Left renal cortex interstitium (tissue), 4 donors: ENCODE measurements around the gene HNRNPUL2. TPM values are rescaled to one million over a fixed set of nuclear protein-coding genes. Genes with fewer than 3 reads are reported as not detected.

Experiments used
- DNase-seq, 4 donors: peaks; one replicate each; pipeline ENCODE4 v3.0.0-alpha.2; 2013; ENCODE audit warnings: low read depth in 4 of 4, low spot score in 2 of 4, missing footprints in 1 of 4
- polyA plus RNA-seq, 4 donors: library from polyadenylated mRNA; unstranded; fragments of 120-200 nt; gene quantifications; one replicate each; pipeline ENCODE4 v1.2.1, GENCODE V29; 2013; ENCODE audit not compliant: insufficient read length in 4 of 4

Gene HNRNPUL2
- polyA plus RNA-seq, 4 donors = 75.9 to 91.8 (median 81.6) TPM

DNA sequence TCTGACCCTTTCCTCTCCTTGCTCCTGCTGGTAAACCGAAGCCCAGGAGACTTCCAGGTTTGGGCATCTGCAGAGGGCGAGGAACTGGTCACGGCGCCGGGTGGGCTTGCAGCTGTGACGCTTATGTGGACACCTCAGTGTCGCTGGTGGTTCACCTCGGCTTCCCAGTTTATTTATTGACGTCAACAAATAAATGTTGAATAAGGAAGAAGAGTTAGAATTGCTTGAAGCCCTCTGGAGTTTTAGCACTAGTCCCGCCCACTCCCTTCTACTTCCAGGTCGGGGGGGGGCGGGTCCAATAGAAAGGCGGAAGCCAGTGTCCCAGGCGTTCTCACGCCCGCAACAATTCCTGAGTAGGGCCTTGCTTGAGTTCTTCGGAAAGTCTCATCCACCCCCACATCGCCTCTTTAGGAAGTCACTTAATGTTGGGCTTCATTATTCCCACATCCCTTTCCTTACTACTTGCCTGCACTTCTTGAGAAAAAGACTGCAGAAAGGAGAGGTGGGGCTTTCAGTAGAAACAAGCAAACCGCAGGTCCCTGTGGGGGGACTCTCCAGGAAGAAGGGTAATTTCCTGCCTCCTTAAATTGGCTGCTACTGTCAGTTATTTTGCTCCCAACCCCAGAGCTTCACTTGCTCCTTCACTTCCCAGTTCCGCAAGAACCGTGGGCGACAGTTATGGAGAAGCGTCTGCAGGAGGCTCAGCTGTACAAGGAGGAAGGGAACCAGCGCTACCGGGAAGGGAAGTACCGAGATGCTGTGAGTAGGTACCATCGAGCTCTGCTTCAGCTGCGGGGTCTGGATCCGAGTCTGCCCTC is 1.1 kb upstream of the HNRNPUL2 start, which contains the start of gene TTC9C:
TSS of gene TTC9C (plus strand) at position 316 of the 818 bp plus-strand sequence. CDS start at position 679, 363 bp downstream.
- peak in 2 of 4 donors; percentile 80 to 82 for DNase-seq

DNA sequence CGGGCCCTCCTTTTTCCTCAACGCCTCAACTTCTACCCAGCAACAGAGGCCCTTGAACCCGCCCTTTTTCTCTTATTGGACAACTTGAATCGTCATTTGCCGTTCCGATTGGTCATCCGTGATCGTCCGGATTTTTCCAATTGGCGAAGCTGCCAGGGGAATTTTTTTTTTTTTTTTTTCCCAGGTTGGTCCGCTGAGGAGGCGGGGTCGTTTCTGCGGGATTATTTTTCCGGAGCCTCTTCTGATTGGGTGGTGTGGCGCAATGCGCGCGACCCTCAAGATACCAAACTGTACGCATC is 564 bp upstream of the HNRNPUL2 start:
- peak in 3 of 4 donors; percentile 97 to 98 (median 98) for DNase-seq

DNA sequence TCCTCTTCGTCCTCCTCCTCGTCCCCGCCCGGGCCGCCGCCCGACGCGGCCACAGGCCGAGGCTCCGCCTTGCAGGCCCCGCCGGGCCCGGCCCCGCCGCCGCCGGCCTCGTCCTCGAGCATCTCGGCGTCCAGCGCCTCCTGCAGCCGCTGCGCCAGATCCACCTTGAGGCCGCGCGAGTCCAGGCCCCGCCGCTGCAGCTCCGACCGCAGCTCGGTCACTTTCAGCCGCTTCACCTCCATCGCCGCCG is 417 bp downstream of the HNRNPUL2 start:
- no peak for DNase-seq

DNA sequence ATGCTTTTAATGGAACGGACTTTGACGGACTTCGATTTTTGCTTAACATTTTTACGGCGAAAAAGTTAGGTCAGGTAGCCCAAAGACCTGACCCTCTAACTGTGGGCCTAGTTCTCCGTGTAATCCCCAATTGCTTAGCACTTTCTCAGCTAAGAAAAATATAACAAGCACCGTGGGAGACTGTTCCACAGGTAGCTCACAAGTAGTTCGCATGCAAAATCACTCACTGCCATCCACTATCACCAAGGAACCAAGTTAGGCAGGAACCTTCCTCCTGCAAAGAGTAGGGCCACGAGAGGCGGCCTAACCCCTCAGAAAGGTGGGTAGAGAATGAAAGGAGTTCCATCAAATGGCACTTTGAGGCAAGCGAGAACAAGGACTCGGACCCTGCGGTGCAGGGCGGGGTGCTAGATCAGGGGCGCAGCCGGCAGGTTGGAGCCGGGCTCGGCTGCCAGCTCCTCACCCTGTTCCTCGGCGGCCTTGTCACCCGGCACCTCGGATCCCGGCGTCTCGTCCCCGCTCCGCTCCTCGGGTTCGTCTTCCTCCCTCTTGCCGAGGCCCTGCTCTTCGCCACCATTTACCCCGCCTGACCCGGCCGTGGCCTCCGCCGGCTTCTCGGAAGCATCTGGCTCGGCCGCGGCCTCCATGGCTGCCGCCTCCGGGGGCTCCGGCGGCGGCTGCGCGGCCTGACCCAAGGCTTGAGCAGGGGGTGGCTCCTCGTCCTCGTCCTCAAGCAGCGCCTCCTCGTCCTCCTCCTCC is 922 bp downstream of the HNRNPUL2 start:
- DNase-seq = no peak

DNA sequence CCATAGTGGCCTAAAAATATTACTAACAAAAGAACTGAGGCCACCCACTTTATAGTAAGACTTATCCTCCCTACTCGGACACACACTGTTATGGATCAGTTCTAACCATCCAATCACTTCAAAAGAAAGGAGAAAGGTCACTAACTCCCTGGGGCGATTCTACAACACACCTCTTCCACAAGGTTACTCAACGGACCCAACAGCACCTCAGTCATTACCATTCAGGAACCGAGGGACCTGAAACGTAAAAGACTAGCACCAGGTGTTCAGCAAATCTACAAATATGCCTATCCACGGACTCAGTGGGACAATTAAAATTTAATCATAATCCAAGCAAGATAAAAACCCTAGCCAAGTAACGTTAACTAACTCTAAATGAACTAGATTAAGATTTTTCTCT is 1.6 kb downstream of the HNRNPUL2 start:
- no peak for DNase-seq

DNA sequence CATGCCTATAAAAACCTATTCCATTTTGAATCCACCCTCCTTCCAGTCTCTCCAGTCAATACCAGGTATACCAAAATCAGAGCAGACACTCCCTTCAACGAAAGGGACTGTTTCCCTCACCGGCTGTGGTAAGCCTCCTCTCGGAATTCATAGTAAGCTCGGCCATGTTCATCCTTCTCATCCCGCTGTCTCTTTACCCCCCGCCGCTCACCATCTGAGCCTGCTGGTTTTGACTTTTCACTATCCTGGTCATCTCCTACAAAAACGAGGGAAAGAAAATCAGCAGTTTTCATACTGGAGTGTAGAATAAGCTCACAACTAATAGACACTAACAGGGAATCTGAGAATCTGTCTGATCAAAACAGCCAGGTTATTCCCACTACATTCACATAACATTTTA is 3.1 kb downstream of the HNRNPUL2 start:
- DNase-seq = no peak

DNA sequence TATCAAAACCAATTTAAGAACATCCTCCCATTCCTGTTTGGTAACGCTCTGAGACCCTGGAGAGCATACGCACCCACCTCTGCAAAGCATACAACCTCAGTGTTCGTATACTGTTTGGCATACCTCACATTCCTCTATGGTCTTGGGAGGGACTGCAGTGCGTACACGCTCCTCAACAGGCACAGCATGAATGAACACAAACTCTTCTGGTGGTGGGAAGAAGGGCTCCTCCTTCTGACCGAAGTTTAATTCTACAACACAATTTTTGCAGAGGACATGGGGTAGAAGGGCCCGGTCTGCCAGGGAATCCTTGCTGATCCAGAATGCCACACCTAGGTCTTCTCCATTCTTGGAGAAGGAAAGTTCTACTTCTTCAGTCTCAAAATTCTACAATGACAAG is 5.3 kb downstream of the HNRNPUL2 start:
- no peak for DNase-seq

DNA sequence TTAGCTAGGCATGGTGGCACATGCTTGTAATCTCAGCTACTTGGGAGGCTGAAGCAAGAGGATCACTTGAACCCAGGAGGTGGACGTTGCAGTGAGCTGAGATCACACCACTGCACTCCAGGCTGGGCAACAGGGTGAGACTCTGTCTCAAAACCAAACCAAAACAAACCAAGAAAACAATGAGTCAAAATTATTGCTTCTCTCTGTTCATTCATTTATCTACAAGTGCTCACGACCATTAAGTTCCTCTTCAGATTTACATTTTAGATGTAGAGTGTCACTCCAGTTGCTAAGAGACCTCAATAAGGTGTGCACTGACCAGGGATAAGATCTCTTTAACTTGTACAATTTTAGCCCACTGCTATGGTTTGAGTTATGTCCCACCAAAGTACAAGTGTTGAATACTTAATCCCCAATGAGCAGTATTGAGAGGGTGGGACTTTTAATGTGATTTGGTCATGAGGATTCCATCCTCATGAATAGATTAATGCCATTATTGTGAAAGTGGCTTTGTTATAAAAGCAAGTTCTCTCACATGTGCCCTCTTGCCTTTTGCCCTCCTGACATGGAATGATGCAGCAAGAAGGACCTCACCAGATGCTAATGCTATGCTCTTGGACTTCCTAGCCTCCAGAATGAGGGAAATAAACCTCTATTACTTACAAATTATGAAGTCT is 7.8 kb downstream of the HNRNPUL2 start:
- no peak for DNase-seq

DNA sequence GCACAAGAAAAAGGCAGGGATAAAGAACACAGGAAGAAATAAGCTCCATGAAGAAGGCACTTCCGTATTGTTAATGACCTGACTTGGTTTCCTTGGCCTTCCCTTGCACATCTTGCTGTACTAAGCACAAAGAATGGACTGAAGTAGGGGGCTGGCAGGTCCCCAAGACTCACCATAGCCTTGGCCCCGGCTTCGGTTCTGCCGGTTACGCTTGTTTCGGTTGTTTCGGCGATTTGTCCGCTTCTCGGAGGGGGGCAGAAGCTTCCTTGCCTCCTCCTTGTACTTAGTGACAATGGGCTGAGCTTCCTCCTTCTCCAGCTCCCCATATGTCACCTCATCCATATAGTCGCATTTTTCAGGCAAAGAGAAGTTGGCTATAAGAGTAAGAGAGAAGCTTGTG is 10.4 kb downstream of the HNRNPUL2 start:
- no peak for DNase-seq

DNA sequence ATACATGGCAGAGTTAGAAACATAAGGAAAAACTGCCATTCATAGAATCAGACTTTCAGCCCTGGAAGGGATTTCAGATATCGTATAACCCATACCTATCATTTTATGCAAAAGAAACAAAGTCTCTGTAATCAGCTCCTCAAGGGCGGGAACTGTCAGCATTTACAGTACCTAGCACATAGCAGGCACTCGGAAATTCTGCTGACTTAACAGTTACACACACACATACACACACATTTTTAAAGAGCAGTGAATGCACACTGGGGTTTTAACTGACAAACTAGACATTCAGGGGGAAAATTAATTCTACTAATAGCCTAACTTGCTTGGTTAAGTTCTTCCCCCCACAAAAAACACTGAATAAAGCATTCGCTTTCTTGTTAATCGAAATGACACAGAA is 11.1 kb downstream of the HNRNPUL2 start:
- DNase-seq = no peak

DNA sequence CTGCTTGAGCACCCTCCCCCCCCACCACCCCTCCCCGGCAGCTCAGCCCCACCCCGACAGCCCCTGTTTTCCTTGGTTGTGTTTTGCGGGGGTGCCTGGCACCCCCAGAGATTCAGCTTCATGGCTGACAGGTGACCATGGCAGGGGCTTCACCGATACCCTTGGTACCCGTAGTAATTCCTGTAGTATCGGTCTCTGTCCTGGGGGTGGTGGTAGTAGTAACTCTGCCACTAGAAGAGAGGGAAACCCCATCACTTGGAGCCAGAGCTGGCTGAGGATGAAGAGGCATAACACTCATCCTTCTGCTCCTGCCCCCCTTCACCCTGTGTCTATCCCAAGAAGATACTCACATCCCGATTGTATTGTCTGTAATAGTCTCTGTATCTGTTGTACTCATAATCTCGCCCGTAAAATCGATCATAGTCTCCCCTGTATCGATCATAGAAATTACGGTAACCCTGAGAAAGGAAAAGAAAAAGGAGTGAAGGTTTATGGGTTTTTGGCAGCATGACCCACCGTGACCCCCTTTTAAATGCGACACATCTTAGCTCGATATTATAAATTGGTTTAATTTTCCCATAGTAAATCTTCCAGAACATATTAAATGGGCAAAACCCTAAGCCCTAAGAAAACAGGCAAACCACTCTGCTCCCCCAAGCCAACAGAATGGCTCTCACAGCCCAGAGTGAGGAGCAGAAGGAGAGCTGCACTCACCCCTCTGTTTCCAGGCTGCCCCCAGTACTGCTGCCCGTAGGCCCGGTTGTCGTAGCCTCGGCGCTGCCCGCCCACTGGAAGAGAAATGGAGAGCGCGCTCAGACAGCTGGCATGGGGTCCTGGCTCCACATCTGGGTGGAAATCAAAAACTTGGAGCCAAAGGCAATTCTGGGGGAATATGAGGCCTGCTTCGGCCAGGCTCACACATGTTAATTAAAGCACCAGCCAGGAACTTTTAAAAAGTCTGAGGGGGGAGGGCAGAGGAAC is 11.8 kb downstream of the HNRNPUL2 start:
- no peak for DNase-seq

DNA sequence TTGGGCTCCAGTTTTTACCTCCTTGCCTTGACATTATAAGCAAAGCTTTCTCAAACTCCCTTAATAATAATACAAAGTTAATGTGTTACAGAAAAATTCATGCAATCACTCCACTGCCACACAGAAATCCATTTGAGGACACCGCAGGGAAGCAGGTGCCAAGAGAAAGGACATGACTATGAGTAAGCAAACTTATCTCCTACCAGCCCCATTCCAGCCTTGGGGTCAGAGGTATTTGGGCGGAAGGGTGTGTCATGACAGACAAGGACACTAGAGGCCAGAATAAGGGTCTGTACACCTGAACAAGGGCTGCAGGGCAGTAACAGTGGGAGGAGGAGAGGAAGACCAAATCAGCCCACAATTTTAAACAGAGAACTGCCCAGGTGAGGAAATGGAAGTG is 13.9 kb downstream of the HNRNPUL2 start:
- no peak for DNase-seq

DNA sequence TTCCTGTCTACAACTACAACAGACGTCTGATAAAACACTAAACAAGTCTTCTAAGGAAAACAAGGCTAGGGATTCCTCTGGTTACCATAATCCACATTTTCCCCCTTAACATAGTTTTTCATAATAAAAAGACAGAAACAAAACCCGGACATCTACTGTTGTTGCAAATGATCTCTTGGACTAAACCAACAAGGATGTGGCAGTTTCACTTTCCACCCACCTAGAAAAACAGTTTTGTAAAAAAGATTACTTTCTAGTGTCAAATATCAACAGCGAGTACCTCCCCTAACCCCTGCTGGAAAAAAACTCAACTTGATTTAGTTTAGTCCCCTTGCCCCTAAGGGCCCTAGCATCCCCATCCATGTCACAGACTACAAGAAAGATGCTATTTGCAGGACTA is 14.4 kb downstream of the HNRNPUL2 start:
- no peak for DNase-seq

DNA sequence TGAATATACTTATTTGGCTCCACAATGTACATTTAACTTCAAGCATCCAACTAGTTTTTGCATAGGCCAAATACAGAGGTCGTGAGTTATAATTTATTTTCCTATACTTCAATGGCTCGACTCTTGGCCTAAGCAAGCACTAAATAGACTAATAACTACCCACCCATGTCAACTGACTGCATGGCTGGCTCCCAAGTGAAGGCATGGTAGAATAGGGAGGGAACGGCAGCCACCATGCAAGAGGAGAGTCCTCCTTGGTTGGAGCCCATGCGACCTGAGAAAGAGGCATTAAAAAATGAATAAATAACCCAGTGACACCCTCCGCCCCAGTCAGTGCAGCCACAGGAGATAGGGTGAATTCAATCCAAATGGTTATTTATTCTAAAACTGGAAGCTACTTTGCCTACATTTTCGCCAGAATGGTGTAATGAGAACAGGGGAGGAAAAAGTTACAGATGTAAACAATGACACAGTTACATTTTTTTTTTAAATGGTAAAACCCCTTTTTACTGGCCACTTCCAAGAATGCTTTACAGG is 14.9 kb downstream of the HNRNPUL2 start:
- DNase-seq = no peak

DNA sequence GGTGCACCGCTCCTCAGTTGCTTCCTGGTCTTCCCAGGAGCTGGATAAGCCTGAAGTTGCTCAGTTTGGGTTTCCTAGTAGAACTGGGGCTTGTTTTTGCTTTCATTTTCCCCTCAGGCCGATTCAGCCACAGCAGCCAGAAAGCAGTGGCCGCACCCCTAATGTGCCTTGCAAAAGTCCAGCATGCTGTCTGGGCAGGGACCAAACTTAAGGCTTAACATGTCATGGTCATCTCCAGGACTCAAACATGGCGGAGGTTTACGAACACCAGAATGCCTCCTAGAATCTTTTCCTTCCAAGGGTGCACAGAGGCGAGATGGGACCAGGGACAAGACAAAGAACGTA is 17.3 kb downstream of the HNRNPUL2 start:
- no peak for DNase-seq

DNA sequence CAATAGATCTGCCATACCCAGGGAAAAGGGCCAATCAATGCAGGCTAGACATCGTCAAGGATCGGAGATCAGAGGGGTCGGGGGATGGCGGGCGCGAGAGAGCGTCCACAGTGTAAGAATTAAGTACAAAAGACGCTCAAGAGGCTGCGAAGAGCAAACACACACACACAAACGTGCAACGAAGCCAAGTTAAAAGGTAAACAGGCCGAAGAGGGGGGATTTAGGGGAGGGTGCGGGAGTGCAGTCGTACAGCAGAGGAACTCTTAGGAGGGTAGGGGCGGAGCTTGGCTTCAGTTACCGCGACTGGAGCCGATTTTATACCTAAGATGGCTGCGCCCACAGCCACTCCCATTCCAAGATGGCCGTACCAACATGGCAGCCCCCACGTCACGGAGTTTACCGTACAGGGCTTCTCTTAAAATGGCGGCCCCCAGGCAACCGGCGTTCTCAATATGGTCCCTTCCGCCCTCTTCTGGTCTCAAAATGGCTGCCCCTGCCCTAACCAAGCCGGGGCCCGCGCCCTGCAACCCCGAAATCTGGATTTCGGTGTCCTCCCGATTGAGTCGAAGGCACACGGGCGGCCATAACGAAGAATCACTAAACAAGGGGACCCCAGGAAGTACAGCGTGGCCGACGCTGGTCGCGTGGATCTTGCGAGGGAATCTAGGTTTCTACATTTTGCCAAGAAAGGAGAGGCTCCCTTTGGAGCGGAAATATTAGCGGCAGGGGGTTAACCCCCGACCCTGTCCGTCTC is 17.8 kb downstream of the HNRNPUL2 start:
- peak; percentile 90 to 98 (median 94) for DNase-seq

DNA sequence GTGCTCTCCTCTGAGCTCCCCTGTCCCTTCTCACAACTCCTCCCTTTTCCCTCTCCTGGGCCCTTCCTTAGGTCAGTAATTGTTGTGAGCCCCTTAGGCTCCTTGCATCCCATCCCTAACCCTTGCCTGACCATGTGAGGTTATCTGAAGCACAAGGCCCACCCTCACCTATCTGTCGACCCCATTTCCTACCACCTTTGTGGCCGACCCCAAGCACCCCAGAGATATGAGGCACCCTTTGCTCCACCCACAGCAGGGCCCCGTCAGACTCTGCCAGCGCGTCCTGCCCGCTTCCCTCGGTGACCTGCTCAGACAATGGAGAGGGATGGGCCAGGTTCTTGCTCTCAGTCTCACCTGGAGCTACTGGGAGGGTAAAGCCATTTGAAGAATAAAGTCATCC is 18.5 kb downstream of the HNRNPUL2 start:
- no peak for DNase-seq

DNA sequence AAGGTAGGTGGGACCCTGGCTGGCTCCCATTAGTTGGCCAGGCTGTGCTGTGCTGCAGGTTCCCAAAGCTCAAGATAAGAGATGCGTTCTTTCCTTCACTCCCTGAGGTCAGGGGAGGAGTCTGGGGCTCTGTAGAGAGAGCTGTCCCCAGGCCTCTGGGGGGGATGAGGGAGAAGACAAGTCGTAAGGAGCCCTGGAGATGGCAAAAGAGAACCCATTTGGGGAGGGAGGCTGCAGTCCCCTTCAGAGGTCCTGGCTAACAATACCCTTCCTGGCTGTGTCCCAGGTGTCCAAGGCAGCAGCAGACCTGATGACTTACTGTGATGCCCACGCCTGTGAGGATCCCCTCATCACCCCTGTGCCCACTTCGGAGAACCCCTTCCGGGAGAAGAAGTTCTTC is 18.9 kb downstream of the HNRNPUL2 start:
- DNase-seq = no peak

DNA sequence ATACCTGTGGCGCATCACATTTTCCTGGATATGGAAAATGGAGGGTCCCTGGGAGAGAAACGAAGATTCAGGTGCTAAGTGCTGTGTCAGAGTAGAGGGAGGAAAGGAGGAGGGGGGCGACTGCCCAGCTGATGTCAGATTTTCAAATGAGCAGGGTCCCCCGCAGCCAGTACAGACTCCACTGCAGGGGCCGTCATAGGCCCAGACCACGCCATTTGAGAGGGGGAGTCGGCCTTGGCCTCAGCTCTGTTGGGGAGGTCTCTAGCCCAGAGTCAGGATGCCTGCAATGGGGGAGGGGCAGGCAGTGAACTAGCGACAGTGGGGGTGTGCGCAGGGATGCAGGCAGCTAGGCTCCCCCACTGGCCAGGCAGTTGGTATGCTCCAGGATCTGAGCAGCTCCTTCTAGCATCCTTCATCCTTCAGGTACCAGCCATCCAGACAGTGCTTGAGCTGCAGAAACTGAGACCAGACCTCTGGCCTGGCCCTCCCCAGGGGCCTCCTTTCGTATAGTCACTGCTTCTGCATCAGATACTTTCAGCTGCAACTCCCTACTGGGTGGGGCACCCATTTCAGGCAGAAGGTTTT is 19.9 kb downstream of the HNRNPUL2 start, which contains the start of the genes BSCL2 and GNG3:
TSS of gene BSCL2 (minus strand) at position 148 of the 585 bp plus-strand sequence. CDS start 229 bp downstream, outside the sequence.
TSS of gene GNG3 (plus strand) at position 400 of the 585 bp plus-strand sequence. CDS start 620 bp downstream, outside the sequence.
- DNase-seq = peak in 2 of 4 donors; percentile 63 to 69
